ENCODE results near the gene FAM50B.

FAM50B gene

DNA sequence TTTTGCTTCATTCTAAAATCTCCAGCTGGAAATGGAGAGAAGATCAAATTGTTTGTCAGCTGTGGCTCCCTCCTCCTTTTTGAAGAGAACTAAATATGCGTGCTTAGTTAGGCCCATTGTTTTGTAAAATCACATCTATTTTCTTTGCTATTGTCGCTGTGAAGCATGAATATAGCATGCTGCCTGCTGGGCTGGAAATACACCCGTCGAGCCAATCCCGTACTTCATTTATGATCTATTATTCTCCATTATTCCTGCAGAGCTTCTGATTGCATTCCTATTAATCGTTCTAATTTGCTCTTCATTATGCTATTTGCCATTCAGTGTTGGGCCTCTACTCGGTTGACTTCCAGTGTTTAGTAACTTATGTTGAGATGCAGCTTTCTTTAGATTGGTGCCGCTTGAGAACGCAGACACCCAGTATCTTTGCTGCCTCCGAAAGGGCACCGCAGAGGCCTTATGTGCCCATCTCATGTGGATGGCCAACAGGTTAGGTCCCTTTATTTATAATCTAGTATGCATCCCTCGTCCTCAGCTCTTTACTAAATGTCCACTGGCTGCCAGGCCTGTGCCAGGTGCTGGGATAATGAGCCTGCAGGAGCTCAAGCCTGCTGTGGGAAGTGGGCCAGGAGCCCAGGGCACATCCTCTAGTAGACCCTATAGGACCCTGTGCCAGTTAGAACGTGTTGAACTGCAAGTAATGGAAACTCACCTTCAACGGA lies 45.6 kb downstream of the FAM50B start:
- no peak for FAIRE-seq
- TF ChIP-seq POLR2A (IDR thresholded peaks at IDR 0.05; ENCODE audit: low read depth, low read length): no peak
- DNase-seq (ENCODE audit: insufficient read length, low spot score): no peak

DNA sequence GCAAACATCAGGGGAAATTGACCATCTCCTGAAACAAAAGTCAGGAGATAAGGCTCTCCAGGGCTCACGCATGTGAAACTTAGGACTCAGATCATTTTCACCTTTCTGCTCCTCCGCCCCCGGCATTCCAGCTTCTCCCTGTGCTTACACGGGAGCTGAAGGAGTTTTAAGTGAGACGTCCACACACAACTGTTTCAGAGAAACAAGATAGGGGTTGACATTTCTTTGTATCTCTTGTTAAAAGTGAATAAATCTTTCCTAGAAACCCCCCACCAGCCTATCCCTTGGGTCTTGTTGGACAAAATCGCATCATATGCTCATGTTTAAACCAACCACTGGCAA lies 46.1 kb downstream of the FAM50B start:
- DNase-seq (ENCODE audit: insufficient read length, low spot score) (no peak), FAIRE-seq (no peak)
- no peak for TF ChIP-seq POLR2A (IDR thresholded peaks at IDR 0.05; ENCODE audit: low read depth, low read length)

DNA sequence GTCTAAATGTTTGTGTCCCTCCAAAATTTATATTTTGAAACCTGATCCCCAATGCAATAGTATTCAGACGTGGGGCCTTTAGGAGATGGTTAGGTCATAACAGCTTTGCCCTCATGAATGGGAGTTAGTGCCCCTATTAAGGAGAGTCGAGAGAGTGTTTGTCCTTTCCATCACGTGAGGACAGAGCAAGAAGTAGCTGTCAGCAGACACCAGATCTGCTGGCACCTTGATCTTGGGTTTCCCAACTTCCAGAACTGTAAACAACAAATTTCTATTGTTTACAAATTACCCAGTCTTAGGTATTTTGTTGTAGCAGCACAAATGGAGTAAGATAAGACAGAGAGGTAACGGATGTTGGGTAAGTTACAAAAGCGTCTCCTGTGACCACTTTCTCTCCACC lies 46.6 kb downstream of the FAM50B start:
- DNase-seq (ENCODE audit: insufficient read length, low spot score) (no peak), FAIRE-seq (no peak)
- no peak for TF ChIP-seq POLR2A (IDR thresholded peaks at IDR 0.05; ENCODE audit: low read depth, low read length)

DNA sequence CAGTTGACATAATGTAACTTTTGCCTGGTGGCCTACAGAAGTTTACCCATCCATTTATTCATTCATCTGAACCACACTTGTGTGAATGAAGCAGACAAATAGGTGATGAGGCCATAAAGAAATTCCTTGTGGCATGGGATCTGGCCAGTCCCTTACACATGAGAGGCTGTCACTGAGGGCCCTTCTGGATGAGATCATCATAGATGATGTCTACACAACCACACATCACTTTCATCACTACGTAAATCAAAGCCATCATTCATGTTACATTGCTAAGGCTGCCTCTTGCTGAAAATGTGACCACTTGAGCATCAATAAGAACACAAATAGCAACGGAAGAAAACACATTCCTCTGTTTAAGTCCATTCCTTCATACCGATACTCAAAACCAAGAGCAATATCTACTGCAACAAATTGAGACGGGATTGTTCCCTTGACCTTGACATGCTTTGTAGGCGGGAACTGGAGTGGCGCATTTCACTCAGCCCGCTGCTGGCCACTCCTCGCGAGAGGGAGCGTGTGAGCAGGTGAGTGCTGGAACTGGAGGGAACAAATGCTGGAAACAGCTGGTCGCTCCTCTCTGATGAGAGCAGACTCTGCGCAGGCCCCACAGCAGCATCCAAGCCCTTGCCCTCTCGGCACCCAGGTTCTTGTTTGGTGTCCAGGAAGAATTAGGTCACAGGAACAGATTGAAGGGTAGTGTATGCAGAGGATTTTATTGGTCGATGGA lies 49.3 kb downstream of the FAM50B start:
- FAIRE-seq: no peak
- no peak for DNase-seq (ENCODE audit: insufficient read length, low spot score)
- TF ChIP-seq POLR2A (IDR thresholded peaks at IDR 0.05; ENCODE audit: low read depth, low read length): no peak

DNA sequence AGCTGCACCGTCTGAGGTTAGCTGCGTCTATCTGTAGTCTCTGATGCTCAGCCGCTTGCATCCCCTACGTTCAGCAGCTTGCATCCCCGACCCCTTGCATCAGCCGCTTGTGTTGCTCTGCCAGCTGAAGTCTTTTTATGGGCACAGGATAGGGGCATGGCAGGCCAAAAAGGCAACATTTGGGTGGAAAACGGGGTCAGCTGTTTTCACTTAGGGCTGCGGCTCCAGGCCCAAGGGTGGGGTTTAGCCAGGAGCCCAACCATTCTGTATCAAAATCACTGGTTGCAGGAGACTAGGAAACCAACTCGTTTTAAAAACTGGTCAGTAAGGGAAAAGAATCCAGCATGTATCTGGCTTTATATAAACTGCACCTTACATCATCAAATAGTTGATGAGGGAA lies 49.9 kb downstream of the FAM50B start:
- TF ChIP-seq POLR2A (IDR thresholded peaks at IDR 0.05; ENCODE audit: low read depth, low read length): no peak
- DNase-seq (ENCODE audit: insufficient read length, low spot score) (no peak), FAIRE-seq (no peak)

DNA sequence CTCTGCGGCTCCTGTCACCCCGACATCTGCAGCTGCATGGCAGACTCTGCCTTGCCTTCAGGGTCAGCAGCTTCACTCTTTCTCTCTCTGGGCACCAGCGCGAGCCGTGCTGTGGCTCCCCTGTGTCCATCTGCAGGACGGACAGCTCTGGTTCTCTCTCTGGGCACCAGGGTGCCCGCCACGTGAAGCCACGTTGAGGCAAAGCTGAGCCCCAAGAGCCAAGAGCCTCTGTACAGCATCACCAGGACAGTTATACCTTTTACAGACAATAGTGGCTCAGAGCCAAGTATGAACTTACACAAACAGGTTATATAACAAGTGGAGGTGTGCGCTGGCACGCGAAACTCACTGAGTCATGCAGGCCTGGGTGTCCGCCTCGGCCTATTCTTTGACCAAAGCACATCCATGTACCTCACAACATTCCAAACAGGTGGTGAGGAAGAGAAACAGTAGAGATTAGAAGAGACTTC lies 50.8 kb downstream of the FAM50B start:
- no peak for TF ChIP-seq POLR2A (IDR thresholded peaks at IDR 0.05; ENCODE audit: low read depth, low read length)
- FAIRE-seq: no peak
- no peak for DNase-seq (ENCODE audit: insufficient read length, low spot score)
